GM21526 (cell line): ENCODE results near the gene SLC49A4.

Experiments
- ATAC-seq: cut with Tn5 transposase; IDR thresholded peaks from one replicate; pipeline ENCODE4 v1.9.1; 2021; ENCODE audit warnings: moderate library complexity; ENCODE audit not compliant: unreplicated experiment, low FRiP score

SLC49A4 gene

GRCh38 chr3:122925756-122926155 is 130.9 kb downstream of the SLC49A4 start:
- no peak for ATAC-seq

- ATAC-seq = no peak
These were observed 131.5 kb downstream of the SLC49A4 start for GRCh38 chr3:122926322-122926721.

GRCh38 chr3:122926811-122927210 is 131.9 kb downstream of the SLC49A4 start:
- no peak for ATAC-seq

GRCh38 chr3:122927726-122928125 is 132.9 kb downstream of the SLC49A4 start:
- no peak for ATAC-seq

GRCh38 chr3:122928396-122929187 is 133.7 kb downstream of the SLC49A4 start:
- ATAC-seq = no peak

- no peak for ATAC-seq
These were observed 134.6 kb downstream of the SLC49A4 start for GRCh38 chr3:122929188-122930062.

- no peak for ATAC-seq
These were observed 135.5 kb downstream of the SLC49A4 start for GRCh38 chr3:122930063-122930997.
